Cerebellar nuclear complex (tissue), 1 donor: ENCODE results near the gene CDC14C.
"Not testable (repeated sequence)": the region's sequence is repeated elsewhere in the genome, so short reads cannot be mapped to it uniquely, and the experiment has no call there.

Experiments used
- DNase-seq, 2 experiments: peaks; one replicate each; lab custom pipeline; 2025; lab: John Stamatoyannopoulos, UW

CDC14C gene

DNA sequence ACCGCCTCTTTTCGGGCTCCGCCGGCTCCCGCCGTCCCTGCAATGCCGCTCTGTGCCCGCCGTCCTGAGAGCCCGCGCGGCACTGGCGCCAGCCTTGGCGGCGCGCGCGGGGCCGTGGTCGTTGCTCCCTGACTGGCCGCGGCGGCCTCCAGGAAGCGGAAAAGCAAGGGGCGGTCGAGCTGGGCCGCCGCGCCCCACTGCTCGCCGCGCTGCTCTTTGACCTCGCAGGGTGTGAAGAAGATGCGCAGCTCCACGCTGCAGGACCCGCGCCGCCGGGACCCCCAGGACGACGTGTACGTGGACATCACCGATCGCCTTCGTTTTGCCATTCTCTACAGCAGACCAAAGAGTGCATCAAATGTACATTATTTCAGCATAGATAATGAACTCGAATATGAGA lies at the start of gene CDC14C:
Gene CDC14C (plus strand): TSS at position 115 of the 400 bp plus-strand sequence. CDS start 126 bp downstream, at position 241.
- DNase-seq = no peak

DNA sequence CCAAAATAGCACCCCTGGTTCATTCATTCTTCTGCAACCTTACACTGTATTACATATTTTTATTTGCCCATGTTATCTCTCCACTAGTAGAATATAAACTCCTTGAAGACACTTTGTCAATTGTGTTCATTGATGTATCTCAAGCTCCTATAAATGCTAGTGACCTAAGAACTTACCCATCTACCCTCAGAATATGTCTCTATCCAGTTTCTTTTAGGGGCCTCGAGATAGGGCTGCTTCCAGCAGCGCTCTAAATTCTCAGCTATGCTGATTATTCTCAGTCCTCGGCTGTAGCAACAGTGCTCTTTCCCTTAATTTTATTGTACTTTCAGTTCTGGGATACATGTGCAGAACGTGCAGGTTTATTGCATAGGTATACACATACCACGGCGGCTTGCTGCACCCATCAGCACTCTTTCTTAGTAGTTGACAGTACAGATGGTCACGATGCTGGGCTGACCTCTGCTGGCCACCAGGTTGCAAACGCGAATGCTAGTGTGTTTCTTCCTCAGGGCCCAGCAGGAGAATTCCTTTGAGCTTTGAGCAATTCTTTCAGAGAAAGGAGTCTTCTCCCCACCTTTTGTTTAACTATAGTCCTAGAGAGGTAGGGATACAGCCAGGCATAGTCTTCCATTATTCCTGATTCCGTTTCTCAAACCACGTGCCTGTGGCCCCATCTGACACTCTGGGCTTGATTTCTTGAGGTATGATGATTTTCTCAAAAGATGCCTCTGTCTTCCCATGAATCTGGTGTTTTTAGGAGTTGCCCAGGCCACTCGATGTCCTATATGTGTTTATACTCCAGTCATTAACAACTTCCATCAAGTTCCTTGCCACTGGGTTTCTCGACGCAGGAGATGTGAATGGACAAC lies 49.1 kb upstream of the CDC14C start:
- DNase-seq = no peak

DNA sequence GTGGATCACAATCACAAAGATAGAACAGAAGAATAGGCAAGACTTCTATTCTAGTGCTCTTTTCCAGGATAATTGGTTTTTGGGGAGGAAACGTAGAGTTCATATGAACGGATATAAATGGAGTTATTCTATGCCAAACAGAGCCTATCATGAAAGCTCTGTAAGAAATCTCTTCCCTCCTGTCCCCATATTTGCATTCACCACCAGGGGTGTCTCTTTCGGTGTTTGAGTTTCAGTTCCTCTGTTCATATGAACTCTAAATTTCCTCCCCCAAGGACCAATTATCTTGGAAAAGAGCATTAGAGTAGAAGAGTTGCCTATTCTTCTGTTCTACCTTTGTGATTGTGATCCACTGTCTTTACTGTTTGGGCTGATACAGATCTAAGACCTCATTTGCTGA lies 48.3 kb upstream of the CDC14C start:
- DNase-seq = no peak

DNA sequence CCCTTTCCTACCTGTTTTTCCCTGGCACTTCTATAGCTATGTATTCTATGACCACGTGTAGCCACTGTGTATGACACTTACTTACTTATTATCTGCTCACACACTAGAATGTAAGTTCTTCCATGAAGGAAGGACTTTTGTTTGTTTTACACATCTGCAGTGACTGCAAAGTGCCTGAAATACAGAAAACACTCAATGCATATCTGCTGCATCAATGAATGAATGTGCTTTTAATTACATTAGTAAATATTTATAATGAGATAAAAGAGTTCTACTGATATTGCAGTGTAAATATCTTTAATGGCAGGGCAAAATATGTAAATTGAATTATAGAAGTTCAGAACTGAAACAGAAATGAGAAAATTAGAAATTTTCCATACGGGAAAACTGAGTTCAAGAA lies 43.5 kb upstream of the CDC14C start:
- no peak for DNase-seq

DNA sequence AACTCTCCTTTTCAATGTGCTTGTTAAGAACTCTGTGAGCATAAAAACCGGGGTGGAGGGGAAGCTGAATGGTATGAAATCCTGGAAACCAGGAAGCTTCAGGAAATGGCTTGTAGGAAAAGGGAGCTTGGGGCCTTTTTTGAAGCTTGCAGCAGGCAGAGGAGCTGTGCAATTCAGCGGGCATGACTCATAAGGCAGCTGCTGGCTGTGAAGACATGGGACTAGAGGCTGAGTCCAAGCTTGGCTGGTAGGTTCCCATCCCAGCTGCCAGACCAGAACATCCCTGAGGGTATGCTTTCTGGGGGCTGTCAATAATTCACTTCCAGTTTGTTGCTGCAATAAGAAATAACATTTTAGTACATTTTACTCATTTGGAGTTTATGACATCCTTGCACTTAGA lies 36.8 kb upstream of the CDC14C start:
- DNase-seq = no peak

DNA sequence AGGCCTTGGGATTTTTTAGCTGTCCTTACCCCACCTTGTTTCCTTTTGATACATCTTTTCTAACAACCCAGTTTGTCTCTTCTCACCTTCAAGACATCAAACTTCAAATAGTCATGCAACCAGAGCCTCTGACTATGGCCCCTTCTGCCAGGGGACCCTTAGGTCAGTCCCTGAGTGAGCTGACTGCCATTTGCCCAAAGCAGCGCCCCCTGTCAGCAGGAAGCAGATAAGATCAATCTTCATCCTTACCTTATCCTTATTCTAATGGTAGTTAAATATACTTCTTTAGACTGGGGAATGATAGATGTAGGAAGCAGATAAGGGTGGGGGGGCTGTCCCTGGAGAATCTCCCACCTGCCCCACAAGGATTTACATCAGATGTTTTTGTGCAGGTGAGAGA lies 29.8 kb upstream of the CDC14C start:
- no peak for DNase-seq

DNA sequence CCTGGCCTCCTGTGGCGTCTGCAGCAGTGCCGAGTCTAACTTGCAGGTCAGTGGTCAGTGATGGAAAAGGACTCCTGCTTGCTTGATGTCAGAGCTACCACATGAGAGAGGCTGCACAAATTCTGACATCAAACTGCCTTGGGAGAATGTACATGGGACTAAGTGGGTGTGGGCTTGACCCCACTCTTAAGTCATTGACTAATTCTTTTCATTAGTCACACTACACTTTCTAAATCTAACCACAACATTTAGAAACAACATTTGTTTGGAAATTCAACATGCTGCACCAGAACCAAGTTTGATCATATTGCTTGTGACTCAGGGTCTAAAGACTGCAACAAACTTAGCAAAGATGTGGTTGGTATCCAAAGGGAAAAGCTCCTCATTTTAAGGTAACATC lies 24.4 kb upstream of the CDC14C start:
- no peak for DNase-seq

DNA sequence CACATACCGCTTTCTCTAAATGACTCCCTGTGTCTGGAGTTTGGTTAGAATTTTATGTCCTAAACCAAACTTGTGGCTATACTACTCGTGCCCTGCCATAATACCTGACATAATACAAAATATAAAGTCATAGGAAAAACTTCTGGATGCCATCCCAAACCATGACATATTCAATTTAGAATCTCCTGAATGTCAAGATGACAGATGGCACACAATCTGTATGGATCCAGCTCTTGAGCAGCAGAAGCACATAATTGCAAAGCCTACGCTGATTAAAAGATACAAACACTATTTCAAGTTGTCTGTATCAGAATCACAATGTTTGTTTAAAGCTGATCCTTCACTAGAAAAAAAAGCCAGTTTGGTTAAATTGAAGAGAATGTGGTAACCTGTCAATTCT lies 22.4 kb upstream of the CDC14C start:
- DNase-seq = no peak

DNA sequence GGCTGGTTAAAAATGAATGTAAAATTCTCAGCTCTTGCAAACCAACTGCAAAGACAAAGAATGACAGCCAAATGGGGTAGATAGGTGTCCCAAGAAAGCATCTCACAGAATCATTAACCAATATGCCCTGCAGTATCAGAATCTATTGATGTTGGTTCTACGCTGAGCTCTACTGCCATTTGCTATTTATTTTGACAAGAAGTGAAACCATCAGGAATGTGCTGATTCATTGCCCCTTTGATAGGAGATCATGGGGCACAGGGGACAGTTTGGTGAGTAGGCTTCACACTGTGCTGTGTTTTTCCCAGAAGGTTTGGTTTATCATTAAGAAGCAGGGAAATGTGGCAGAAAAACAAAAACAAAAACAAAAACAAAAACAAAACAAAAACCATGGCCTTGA lies 19.4 kb upstream of the CDC14C start:
- DNase-seq = no peak

DNA sequence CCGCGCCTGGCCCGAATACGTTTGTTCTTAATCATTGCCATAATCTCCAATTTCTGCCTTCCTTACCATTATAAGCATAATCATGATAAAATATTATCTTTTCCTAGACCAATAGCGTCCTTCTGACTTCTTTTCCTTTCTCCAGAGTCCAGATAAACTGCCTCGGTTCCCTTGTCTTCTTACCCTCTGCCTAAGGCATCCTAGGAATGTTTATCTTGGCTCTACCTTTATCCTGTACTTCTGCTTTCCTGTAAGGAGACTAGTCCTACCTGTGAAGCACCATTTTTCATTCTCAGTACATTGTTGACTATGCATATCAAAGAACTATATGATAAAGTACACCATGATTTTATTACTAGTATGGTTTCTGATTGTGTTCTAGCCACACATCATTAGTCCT lies 18.7 kb upstream of the CDC14C start:
- not testable (repeated sequence) for DNase-seq

DNA sequence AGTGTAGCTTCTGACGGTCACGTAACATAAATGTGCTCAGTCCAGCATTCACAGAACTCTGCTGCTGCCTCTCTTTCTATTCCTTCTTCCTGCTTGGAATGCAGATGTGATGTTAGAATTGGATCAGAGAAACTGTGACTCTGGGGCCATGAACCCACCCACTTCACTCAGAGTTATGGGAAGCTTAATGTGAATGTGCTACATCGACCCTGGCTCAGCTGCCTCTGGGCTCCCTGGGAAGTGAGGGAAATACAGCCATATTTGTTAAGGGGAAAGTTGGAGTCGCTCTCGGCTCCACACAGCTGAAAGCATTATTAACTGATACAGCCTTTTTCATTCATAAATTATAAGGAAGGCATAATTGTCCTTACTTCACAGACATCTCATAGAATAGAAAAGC lies 14.5 kb upstream of the CDC14C start:
- DNase-seq = not testable (repeated sequence)

DNA sequence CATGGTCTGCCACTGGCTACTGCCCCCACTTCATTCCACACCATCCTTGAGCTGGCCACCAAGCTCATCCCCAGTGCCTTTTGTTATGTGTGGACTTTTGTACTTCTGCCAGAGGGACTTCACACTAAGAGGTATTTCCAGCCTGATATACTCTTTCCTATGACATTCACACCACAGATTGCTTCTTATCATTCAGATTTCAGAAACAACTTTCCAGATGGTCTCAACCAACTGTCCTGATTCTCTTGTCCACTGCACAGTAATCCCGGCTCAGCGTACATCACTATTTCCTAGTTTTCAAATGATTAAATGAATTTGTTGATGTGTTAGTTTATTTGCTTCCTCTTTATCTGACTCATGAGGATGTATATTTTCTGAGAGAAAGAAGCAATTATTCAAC lies 7.1 kb downstream of the CDC14C start:
- no peak for DNase-seq

DNA sequence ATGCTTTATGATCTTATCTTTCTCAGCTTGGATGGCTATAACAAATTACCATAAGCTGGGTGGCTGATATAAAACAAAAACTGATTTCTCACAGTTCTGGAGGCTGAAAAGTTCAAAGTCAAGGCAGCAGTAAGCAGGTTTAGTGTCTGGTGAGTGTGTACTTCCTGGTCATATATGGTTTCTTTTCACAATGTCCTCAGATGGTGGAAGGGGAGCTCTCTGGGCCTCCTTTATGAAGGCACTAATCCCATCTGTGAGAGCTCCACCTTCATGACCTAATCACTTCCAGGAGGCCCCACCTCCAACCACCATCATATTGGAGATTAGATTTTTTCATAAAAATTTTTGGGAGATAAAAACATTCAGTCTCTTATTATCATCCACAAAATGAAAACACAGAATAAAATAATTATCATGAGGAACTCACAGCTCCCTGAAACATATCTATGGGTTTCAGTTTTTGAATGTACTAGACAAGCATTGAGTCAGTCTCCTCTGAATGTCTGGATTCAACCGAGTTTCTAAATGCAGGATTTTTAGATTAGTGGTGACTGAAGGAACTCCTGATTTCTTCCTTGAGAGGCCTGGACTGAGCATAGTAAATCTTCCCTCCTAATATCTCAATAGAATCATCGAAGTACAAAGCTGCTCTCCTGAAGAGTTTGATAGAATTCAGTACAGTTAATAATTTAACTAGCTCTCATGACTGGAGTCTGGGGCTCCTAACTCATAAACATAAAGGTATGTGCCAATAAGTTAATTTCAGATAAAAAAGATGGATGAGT lies 8.0 kb downstream of the CDC14C start:
- DNase-seq = no peak

DNA sequence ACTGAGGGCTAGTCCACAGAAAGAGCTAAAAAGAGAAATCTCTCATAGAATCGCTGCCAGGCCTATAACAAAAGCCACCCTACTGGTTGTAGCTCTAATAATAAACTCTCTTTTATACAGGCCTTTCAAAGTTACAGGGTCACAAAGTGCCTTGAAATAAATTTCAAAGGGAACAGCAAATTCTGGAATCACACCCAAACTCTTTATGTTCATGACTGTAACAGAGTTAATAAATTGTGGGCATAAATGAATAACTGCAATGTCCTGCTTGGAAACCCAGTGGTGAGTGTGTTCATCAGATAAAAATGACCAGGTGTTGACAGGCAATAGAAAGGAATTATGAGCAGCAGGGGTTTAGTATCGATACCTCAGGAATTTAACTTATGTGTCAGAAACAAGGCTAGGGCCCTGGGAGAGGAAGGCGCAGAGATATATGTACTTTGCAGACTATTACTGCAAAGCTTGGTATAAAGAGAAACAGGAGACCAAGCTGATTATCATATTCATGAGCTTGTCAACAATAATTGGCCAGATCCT lies 9.3 kb downstream of the CDC14C start:
- DNase-seq = no peak

DNA sequence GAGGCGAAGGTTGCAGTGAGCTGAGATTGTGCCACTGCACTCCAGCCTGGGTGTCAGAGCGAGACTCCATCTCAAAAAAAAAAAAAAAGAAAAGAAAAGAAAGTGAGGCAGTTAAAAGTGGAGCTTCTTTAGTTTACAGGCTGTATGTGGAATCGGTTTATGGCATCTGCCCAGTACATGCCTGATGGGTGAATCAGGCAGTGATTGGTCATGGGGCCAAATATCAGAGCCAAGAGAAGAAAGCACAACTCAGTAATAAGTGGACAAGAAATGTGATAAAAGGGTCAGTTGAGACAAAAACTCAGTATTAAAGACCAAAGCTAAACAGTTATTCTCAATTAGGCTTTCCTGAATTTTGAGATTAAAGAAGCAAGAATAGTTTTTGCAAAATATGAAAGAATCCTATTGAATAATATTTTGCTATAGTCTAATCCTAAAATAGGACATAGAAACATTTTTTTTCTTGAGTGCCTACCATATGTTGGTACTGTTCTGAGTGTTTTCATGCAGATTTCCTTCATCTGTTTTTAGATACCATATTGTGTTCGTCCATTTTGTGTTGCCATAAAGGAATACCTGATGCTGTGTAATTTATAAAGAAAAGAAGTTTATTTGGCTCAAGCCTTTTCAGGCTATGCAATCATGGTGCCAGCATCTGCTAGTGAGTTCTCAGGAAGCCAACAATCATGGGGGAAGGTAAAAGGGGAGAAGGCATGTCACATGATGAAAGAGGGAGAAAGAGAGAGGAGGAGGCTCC lies 14.4 kb downstream of the CDC14C start:
- no peak for DNase-seq

DNA sequence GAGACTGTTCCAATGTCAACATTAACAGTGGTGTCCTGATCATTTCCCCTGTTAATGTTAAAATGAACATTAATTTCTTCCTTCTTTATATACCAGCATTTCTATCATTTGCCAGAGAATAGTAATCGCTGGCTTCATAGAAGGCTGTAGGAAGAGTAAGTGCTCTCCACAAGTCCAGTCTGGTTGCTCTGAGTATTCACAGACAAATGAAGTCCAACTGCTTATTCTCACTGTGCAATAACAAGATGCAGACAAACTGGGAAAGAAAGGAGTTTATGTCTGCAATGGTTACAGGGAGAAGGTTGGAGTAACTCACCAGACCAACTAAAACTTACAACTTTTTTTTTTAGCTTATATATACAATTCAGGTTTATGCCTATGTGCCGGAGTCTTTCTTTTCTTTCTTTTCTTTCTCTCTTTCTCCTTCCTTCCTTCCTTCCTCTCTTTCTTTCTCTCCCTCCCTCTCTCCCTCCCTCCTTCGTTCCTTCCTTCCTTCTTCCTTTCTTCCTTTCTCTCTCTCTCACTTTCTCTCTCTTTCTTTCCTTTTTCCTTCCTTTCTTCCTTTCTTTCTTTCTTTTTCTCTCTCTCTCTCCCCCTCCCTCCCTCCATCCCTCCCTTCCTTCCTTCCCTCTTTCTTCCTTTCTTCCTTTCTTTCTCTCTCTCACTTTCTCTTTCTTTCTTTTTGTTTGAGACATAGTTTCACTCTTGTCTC lies 19.1 kb downstream of the CDC14C start:
- DNase-seq = no peak

DNA sequence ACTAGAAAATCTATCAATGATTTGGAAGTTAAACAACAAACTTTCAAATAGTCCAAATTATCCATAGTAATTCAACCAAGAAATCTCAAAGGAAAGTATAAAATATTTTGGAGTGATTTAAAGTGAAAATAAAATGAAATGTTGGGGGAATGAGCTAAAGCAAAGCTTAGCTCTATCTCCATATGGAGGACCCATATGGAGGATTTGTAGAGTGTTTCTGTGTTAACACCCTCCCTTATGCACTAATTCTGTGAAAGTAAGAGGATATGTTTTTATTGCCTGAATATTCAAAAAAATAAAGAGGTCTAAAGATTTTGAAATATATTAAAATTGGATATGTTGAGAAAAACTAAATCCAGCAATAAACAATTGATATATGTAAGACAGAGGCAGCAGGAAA lies 31.6 kb downstream of the CDC14C start:
- DNase-seq = no peak

DNA sequence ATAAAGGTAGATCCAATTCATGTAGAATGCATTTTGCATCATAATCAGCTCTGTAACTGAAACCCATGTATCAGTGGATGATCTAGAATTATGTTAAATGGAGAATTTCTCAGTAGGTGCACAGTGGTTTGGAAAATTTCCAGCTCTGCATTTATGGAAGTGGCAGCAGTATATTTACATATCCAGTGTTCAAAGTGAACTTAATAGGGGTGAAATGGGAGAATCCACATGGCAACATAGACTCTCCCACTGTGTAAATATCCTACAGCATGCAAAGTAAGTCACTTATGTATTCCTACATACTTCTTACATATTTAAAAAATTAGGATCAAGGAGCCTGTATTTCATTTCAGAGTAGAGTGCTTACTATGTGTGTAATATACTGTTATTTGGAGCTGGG lies 35.3 kb downstream of the CDC14C start:
- no peak for DNase-seq

DNA sequence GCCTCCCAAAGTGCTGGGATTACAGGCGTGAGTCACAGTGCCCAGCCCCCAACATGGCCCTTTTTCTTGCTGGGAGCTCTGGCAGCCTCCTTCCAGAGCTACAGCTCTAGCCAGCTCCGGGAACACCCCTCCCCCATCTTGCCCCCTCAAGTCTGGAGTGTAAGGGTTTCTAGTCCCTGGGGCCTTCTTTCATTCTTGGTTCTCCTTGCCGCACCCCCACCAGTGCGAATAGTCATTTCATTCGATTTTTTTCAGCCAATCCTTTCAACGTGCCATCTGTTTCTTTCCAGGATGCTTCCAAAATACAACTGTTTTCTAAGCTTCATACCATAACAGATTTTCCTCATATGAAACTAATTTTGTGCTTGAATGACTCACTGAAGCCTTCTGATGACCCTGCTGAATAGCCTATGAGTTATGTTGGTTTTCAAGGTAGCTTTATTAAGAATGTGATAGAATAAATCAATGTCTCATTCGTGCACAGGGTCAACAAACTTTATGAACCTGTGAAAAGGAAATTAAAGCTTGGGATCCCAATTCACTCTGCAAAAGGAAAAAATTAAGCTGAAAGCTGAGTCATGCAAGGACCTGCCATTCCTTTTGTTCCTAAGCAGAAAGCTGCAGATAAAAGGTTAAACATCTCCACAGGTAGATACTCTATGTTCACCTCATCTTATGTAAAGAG lies 38.6 kb downstream of the CDC14C start:
- no peak for DNase-seq

DNA sequence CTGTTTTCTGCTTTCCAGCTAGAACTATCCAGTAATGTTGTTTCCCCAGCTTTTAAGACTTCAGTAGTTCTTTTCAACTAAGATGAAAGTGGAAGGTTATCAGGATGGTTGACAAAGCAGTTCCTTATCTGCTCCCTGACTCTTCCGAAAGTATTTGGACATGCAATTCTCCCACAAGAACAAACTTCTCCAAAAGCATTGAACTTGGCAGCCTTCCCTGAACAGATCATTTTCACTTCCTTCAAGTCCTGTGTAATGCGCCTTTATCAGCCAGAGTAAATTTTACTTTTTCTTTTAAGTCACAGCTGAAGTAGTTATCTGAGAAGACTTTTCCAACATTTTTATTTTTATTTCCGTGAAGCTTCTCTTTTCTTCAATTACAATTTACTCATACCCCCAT lies 39.7 kb downstream of the CDC14C start:
- no peak for DNase-seq

DNA sequence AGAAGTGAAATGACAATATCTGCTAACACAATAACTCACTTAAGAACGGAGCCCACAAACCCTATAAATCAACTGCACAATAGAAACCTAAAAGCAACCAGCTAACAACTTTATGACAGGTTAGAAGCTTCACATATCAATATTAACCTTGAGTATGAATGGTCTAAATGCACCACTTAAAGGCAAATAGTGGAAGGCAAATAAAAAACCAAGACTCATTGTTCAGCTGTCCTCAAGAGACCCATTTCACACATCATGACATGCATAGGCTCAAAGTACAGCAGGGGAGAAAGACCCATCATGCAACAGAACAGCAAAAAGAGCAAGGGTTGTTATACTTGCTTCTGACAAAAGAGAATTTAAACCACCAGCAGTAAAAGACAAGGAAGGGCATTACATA lies 46.8 kb downstream of the CDC14C start:
- DNase-seq = no peak
